ENCODE results near the gene CELF5.
"Not testable (repeated sequence)": the region's sequence is repeated elsewhere in the genome, so short reads cannot be mapped to it uniquely, and the experiment has no call there.

Gene CELF5

GRCh38 chr19:3190470-3190770 lies 34.0 kb upstream of the CELF5 start:
- no peak for DNase-seq (ENCODE audit: low read depth)

- DNase-seq (ENCODE audit: low read depth) = no peak
Observed at GRCh38 chr19:3190921-3191805, 33.3 kb upstream of the CELF5 start.

- not testable (repeated sequence) for DNase-seq (ENCODE audit: low read depth)
Observed at GRCh38 chr19:3191806-3192104, 32.7 kb upstream of the CELF5 start.

GRCh38 chr19:3192228-3192635 lies 32.2 kb upstream of the CELF5 start:
- no peak for DNase-seq (ENCODE audit: low read depth)

- DNase-seq (ENCODE audit: low read depth) = no peak
Observed at GRCh38 chr19:3192684-3193083, 31.8 kb upstream of the CELF5 start.

GRCh38 chr19:3193256-3194105 lies 31.0 kb upstream of the CELF5 start:
- DNase-seq (ENCODE audit: low read depth) = no peak

GRCh38 chr19:3194106-3195087 lies 30.1 kb upstream of the CELF5 start:
- DNase-seq (ENCODE audit: low read depth) = no peak

- DNase-seq (ENCODE audit: low read depth) = no peak
Observed at GRCh38 chr19:3196064-3196932, 28.2 kb upstream of the CELF5 start.

GRCh38 chr19:3196933-3197205 lies 27.6 kb upstream of the CELF5 start:
- DNase-seq (ENCODE audit: low read depth) = no peak

GRCh38 chr19:3198901-3199700 lies 25.4 kb upstream of the CELF5 start:
- DNase-seq (ENCODE audit: low read depth) = no peak

- DNase-seq (ENCODE audit: low read depth) = no peak
Observed at GRCh38 chr19:3201072-3201700, 23.3 kb upstream of the CELF5 start.

- no peak for DNase-seq (ENCODE audit: low read depth)
Observed at GRCh38 chr19:3201911-3202310, 22.6 kb upstream of the CELF5 start.

- no peak for DNase-seq (ENCODE audit: low read depth)
Observed at GRCh38 chr19:3202346-3202745, 22.1 kb upstream of the CELF5 start.

GRCh38 chr19:3202895-3203294 lies 21.6 kb upstream of the CELF5 start:
- not testable (repeated sequence) for DNase-seq (ENCODE audit: low read depth)

- no peak for DNase-seq (ENCODE audit: low read depth)
Observed at GRCh38 chr19:3203805-3204645, 20.4 kb upstream of the CELF5 start.

- DNase-seq (ENCODE audit: low read depth) = no peak
Observed at GRCh38 chr19:3204646-3205275, 19.7 kb upstream of the CELF5 start.

GRCh38 chr19:3206216-3206953 lies 18.1 kb upstream of the CELF5 start:
- no peak for DNase-seq (ENCODE audit: low read depth)

Data from stimulated activated CD8-positive, alpha-beta memory T cell treated with anti-CD3 and anti-CD28 coated beads, Interleukin-12 subunit alpha, Interleukin-12 subunit beta, amount 100 ng/mL, for 1 hour (primary cell).